SJCRH30 (cell line): ENCODE data around the gene HEMK1. TPM values are rescaled to one million over a fixed set of nuclear protein-coding genes. Genes with fewer than 3 reads are reported as not detected.

Experiments
- DNase-seq, 2 experiments: peaks; one replicate each; pipeline ENCODE4 v3.0.0-alpha.2; 2015 to 2020
- H3K27ac ChIP-seq: fragments of 250-450 bp; sonication (Bioruptor Pico); 2 replicates; pipeline ENCODE4 v1.5.1; 2020; ENCODE audit warnings: mild to moderate bottlenecking, moderate library complexity
- H3K27me3 ChIP-seq: fragments of 250-450 bp; sonication (Bioruptor Pico); 2 replicates; pipeline ENCODE4 v1.5.1; 2020; ENCODE audit warnings: mild to moderate bottlenecking, moderate library complexity
- H3K36me3 ChIP-seq: fragments of 250-450 bp; sonication (Bioruptor Pico); 2 replicates; pipeline ENCODE4 v1.5.1; 2020; ENCODE audit warnings: mild to moderate bottlenecking, moderate library complexity
- H3K4me1 ChIP-seq: fragments of 250-450 bp; sonication (Bioruptor Pico); 2 replicates; pipeline ENCODE4 v1.5.1; 2020; ENCODE audit warnings: mild to moderate bottlenecking, moderate library complexity
- H3K4me3 ChIP-seq: fragments of 250-450 bp; sonication (Bioruptor Pico); 2 replicates; pipeline ENCODE4 v1.5.1; 2020; ENCODE audit warnings: mild to moderate bottlenecking, moderate library complexity
- H3K9me3 ChIP-seq: fragments of 250-450 bp; sonication (Bioruptor Pico); replicated peaks from 2 replicates; pipeline ENCODE4 v1.5.1; 2020; ENCODE audit warnings: mild to moderate bottlenecking, moderate library complexity
- total RNA-seq: library from RNA; depleted of rRNA; stranded (reverse); fragments of >200 nt; shearing (Covaris generic); gene quantifications from 2 replicates; pipeline ENCODE4 v1.2.3, GENCODE V29; 2014

HEMK1 gene
- total RNA-seq, 1 experiment from 2014 or later, result 6.2 TPM

DNA sequence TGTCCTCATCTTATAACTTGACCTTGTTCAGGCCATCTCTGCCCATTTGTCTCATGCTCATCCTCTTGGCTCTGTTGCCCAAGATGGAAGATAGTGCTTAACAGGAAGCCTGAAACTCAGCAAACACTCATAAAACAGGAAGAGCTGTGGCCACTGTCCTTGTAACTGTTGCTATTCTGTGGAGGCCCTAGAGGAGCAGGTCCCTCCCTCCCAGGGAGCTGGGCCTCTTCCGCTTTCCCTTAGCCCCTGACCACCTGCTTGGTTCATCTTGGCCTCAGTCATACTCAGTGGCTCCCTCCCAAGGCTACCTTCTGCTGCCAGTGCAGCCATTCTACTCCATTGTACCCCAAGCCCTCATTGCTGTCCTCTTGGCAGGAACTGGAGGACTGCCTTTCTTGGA lies 51.1 kb downstream of the HEMK1 start:
- no peak overlapping the region for H3K4me3 ChIP-seq
- H3K27ac ChIP-seq, result no peak overlapping the region
- H3K27me3 ChIP-seq, result no peaks in the 10 kb centered on the region
- no peaks in the 10 kb centered on the region for H3K36me3 ChIP-seq
- no peaks in the 10 kb centered on the region for H3K9me3 ChIP-seq
- H3K4me1 ChIP-seq, result peaks cover 3% of the 10 kb centered on the region
- no peak for DNase-seq

DNA sequence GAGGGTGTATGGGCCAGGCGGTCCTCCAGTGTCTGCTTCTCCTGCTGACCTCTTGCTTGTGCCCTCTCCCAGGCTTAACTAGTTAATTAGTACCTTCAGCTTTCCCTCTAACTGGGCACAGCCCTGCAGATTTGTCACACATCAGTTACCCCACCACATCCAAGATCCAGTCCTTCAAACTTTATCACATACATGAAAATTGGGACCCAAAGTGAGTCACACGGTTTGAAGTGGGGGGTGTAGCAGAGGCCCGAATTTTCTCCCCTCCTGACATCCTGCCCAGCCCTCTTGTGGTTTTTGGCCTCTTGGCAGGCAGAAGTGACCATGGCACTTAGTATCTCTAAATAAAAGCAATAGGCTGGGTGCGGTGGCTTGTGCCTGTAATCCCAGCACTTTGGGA lies 51.5 kb downstream of the HEMK1 start:
- no peak for DNase-seq

DNA sequence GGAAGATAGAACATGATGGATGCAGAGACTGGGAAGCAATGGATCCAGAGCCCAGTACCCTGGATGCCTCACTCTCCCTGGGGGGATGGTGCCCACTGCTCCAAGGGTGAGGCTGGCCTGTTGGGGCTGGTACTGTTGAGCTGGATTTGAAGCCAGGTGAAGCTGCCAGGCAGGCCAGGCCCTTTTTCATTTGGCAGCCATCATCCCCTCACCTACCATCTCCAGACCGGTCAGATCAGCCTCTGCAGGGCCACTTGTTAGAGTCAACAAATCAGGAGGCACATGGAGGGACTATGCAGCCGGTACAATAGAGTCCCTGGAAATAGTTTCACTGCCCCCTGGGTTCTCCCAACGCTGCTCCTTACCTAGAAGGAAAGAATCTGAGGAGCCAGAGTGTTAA lies 53.6 kb downstream of the HEMK1 start:
- DNase-seq, result no peak
- Histone ChIP-seq H3K36me3 (no peaks in the 10 kb centered on the region), H3K27me3 (no peaks in the 10 kb centered on the region), H3K9me3 (no peaks in the 10 kb centered on the region), H3K4me1 (no peaks in the 10 kb centered on the region), H3K27ac (no peak overlapping the region), H3K4me3 (no peak overlapping the region)

More for the DNA sequence above, 51.5 kb downstream of the HEMK1 start:
- Histone ChIP-seq H3K9me3 (no peaks in the 10 kb centered on the region), H3K27ac (no peak overlapping the region), H3K36me3 (no peaks in the 10 kb centered on the region), H3K4me3 (no peak overlapping the region), H3K27me3 (no peaks in the 10 kb centered on the region), H3K4me1 (peaks cover 3% of the 10 kb centered on the region)

DNA sequence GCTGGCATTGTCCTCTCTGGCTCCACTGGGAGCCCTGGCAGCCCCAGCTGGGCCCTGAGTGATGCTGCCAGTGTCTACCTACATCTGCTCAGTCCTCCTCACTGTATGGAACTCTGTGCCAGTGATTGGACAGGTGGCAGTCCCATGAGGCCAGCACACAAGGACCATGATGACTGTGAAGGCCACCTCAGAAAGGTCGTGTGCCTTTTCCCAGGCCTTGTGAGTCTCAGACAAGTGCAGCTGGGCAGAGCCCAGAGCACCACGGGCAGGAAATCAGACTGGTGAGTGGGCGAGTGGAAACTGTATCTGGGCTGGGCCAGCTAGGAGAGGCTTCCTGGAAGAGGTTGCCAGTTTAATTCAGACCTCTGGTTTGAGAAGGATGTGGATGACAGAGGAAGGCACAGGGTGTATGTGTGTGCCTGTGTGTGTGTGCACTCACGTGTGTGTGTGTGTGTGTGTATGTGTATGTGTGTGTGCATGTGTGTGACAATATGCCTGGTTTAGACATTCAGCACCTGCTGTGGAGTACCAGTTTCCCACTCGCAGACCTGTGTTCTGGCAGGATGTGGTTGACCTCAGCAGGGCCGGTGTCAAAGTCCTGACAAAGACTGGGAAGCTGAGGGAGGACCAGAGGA lies 54.6 kb downstream of the HEMK1 start:
- Histone ChIP-seq H3K27ac (no peak overlapping the region), H3K9me3 (no peaks in the 10 kb centered on the region), H3K4me1 (no peaks in the 10 kb centered on the region), H3K4me3 (no peak overlapping the region), H3K36me3 (no peaks in the 10 kb centered on the region), H3K27me3 (no peaks in the 10 kb centered on the region)
- DNase-seq, result no peak

DNA sequence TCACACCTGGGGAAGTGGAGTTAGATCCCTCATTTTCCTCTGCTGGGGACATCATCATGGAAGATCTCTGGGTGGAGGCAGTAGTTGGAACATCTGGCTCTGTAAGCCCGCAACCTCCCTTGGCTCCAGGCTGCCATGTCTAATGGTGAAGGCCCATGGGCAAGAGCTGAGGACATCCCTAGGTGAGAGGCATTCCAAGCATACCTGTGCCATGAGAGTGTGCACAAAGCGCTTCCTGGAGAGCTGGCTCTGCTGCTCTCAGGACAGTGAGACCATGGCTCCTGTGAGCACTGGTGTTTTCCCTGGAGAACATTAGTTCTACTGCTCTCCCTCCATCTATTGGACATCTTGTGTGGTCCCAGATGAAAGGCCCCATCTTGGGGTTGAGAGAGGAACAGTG lies 55.3 kb downstream of the HEMK1 start:
- Histone ChIP-seq H3K9me3 (no peaks in the 10 kb centered on the region), H3K27me3 (no peaks in the 10 kb centered on the region), H3K4me1 (no peaks in the 10 kb centered on the region), H3K27ac (no peak overlapping the region), H3K36me3 (no peaks in the 10 kb centered on the region), H3K4me3 (no peak overlapping the region)
- DNase-seq, result no peak

DNA sequence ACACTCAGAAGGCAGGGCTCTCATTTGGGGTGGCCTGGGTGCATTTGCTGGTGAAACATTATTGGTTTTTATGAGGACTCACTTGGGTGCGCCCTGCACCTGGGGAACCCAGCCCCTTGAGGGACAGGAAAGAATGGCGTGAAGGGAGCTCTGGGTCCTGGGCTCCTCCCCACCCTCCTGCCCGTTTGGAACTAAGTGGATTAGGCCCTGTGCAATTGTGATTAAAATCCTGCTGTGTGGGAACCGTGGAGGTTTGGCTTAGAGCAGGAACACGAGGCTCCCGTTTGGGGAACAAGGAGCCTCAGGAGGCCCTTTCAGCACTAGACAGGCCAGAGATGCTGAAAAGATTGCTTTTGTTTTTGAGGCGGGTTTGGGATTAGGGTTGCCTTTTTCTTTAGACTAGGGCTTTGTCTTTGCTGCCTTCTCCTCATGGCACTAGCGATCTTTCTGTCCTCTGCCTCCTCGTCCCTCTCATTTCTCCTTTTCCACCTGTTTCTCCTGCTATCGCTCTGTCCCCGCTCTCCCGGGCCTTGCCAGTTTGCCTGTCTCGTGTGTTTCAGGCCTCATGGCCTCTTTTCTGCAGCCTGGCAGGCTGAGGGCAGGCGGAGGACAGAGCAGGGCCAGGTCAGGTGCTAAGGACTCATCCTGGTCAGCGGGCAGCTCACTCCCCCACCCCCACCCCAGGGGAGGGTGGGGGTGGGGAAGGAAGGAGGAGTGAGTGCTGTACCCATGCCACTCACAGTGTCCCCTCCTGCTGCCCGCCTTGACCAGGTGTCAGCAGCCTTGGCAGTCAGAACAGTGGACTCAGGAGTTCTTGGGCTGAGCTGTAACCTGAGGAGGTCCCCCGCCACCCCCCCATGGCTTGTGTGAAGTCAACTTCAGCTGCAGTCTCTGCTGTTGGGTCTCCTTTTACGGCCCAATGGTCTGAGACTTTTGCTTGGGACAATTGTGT lies 56.2 kb downstream of the HEMK1 start:
- Histone ChIP-seq H3K4me3 (no peak overlapping the region), H3K4me1 (peaks cover 6% of the 10 kb centered on the region; the same call in 1 of the 2 replicates), H3K9me3 (no peaks in the 10 kb centered on the region), H3K36me3 (no peaks in the 10 kb centered on the region), H3K27ac (no peak overlapping the region), H3K27me3 (no peaks in the 10 kb centered on the region)
- DNase-seq, result no peak

DNA sequence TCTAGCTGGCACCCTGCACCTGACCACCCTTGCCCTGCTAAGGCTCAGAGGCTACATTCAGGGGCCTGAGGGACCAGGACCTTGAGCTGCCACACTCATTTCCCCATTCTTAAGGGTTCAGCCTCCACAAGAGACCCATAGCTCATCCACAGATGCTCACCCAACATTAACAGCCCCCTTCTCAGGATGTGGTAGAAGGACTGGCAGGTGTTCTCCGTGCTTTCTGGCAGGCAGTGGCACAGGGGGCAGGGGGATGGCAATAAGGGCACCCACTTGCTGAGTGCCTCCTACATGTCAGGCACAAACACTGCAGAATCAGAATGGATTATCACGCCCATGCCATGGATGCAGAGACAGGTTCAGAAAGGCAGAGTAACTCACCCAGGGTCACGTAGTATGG lies 57.1 kb downstream of the HEMK1 start:
- H3K4me1 ChIP-seq, result peaks cover 13% of the 10 kb centered on the region; the same call in 1 of the 2 replicates
- H3K27ac ChIP-seq, result no peak overlapping the region
- no peaks in the 10 kb centered on the region for H3K36me3 ChIP-seq
- no peaks in the 10 kb centered on the region for H3K27me3 ChIP-seq
- H3K9me3 ChIP-seq, result no peaks in the 10 kb centered on the region
- H3K4me3 ChIP-seq, result no peak overlapping the region
- no peak for DNase-seq

DNA sequence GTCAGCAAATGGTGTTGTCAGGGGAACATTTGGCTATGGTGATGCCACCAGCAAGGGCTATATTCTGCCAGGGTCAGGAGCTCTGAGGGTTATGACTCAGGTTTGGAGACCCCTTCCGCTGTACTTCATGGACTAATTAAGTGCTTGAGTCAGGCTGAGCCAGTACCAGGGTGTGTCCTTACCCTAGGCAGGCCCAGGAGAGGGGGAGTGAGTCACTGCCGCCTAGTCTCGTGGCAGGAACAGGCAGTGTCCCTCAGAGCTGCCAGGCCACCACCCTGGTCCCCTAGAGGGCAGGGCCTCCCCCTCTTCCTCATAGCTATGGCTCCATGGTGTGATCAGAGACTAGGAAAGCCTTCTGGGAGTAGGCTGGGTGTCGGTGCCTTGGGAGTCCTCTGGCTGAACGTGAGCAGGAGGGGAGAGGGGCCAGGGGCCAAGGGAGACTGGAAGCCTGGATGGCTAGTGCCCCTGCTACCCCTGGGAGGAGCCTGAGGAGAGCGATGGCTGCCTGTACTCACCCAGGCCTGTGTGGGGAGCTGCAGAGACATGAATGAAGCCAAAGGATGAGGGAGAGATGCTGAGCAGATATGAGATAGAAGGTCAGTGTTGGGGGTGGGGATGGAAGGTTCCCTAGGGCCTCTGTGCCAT lies 58.2 kb downstream of the HEMK1 start:
- Histone ChIP-seq H3K4me3 (no peak overlapping the region), H3K27ac (no peak overlapping the region), H3K36me3 (no peaks in the 10 kb centered on the region), H3K4me1 (peaks cover 13% of the 10 kb centered on the region; the same call in 1 of the 2 replicates), H3K27me3 (no peaks in the 10 kb centered on the region), H3K9me3 (no peaks in the 10 kb centered on the region)
- peak; percentile 18 to 31 for DNase-seq

DNA sequence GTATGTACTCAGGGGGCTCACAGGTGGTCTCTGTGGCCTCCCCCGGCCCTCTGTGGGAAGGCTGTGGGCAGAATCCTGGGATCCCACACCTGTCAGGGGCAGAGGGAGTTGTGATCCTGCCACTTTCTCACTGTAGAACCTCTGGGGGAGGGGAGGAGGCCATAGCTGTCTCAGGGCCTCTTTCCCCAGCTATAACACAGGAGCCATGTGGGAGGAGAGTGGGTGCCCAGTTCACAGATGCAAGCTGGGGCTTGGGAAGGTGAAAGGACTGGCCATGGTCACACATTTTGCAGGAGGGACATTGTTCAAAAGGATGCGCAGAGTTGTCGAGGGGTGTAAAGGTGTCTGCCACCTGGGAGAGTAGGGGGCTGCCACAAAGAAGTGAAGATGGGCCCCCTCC lies 59.3 kb downstream of the HEMK1 start:
- peaks cover 13% of the 10 kb centered on the region; the same call in 1 of the 2 replicates for H3K4me1 ChIP-seq
- no peaks in the 10 kb centered on the region for H3K9me3 ChIP-seq
- no peak overlapping the region for H3K4me3 ChIP-seq
- no peaks in the 10 kb centered on the region for H3K27me3 ChIP-seq
- H3K27ac ChIP-seq, result no peak overlapping the region
- H3K36me3 ChIP-seq, result no peaks in the 10 kb centered on the region
- DNase-seq, result no peak

DNA sequence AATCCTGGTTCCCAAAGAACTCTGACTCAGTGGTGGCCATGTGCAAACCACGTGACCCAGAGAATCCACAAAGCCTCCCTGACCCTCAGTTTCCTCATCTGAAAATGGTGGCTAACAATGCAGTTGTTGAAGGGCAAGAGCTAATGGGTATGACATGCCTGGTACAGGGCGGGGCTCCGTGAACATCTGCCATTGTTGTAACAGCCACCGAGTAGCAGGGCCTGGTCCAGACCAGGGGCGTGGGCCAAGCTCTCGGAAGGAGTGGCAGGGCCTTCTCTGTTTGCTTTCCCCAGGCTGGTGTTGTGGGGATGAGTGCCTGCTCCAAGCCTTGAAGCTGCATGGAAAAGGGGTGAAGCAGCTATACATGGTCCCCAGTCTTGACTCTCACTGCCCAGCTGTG lies 61.1 kb downstream of the HEMK1 start:
- H3K4me3 ChIP-seq, result no peak overlapping the region
- DNase-seq, result no peak
- H3K4me1 ChIP-seq, result peaks cover 13% of the 10 kb centered on the region; the same call in 1 of the 2 replicates
- H3K27me3 ChIP-seq, result no peaks in the 10 kb centered on the region
- H3K36me3 ChIP-seq, result no peaks in the 10 kb centered on the region
- no peak overlapping the region for H3K27ac ChIP-seq
- H3K9me3 ChIP-seq, result no peaks in the 10 kb centered on the region

DNA sequence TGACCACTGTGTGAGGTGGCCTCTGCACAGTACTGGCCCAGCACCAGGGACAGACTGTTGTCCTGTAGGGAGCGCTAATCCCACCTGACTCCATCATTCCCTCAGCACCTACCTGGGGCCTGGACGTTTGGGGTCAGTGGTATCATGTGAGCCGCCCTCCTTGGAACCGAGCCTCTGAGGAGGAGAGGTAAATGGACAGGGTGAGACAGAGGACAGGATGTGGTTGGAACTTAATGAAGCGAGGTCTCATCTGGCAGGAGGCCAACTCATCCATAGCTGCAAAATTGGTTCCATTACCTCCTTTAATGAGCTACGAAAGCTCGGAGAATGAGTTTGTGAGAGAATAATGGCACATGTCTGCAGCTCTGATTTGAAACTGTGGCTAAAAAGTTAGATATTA lies 61.6 kb downstream of the HEMK1 start:
- H3K4me3 ChIP-seq, result no peak overlapping the region
- no peaks in the 10 kb centered on the region for H3K9me3 ChIP-seq
- H3K4me1 ChIP-seq, result peaks cover 13% of the 10 kb centered on the region; the same call in 1 of the 2 replicates
- no peaks in the 10 kb centered on the region for H3K27me3 ChIP-seq
- peak; percentile 27 to 70 for DNase-seq
- H3K27ac ChIP-seq, result no peak overlapping the region
- H3K36me3 ChIP-seq, result no peaks in the 10 kb centered on the region

DNA sequence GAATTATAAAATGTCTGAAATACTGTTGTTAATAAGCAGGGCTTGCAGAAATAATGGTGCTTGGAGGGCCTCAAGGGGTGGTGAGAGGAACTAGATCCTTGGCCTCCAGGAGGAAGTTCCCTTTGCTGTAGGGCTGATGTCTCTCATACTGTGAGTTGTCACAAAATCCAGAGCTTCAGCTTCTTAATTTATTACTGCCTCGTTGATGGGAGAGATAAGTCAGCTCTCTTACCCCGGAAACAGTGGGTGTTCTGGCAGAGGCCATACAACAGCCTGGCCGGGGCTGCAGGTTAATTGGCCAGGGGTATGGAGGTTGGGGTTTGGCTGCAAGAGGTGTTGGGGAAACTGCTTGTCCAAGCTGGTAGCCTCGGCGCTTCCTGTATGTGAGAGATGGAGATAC lies 63.1 kb downstream of the HEMK1 start:
- Histone ChIP-seq H3K36me3 (no peaks in the 10 kb centered on the region), H3K9me3 (no peaks in the 10 kb centered on the region), H3K27ac (no peak overlapping the region), H3K4me1 (peaks cover 13% of the 10 kb centered on the region; the same call in 1 of the 2 replicates), H3K27me3 (no peaks in the 10 kb centered on the region), H3K4me3 (no peak overlapping the region)
- DNase-seq, result no peak

DNA sequence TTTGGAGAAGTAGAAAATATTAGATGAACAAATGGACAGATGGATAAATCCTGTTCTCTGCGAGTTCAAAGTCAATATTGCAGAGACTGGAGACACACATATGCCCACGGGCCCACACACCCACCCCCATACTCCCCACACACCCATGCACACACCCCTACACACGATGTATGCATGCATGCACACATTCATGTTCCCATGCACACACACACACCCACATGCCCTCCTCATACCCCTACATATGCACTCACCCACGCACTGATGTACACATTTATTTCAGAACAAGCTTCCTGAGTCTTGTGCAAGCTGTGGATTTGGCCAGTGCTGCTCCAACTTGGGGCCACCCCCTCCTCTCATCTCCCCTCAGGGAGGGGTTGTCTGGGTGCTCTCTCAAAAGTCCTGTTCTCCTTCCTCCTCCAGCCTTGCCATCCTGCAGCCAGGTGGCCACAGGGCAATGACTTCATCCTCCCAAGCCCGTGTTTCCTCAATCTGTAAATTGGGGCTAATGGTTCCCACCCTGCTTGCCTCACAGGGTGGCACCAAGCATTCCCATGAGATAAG lies 64.0 kb downstream of the HEMK1 start:
- no peak overlapping the region for H3K27ac ChIP-seq
- peaks cover 13% of the 10 kb centered on the region; the same call in 1 of the 2 replicates for H3K4me1 ChIP-seq
- DNase-seq, result no peak
- no peak overlapping the region for H3K4me3 ChIP-seq
- no peaks in the 10 kb centered on the region for H3K36me3 ChIP-seq
- H3K9me3 ChIP-seq, result no peaks in the 10 kb centered on the region
- H3K27me3 ChIP-seq, result no peaks in the 10 kb centered on the region

DNA sequence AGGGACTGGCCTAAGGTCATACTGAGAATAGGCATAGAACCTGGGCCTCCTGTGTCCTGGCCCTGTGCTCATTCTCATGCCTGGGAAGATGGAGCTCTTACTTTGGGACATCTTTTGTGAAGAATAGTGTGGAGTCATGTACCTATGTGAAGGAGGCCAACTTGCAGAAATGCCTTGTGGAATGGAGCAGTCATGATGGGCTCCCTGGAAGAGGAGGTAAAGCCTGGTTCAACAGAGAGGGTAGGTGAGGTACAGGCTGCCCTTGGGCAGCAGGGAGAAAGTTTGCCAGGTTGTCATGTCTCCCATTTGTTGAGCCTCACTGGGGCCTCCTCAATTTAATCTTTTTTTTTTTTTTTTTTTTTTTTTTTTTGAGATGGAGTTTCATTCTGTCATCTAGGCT lies 65.7 kb downstream of the HEMK1 start:
- Histone ChIP-seq H3K4me1 (peaks cover 12% of the 10 kb centered on the region; the same call in 1 of the 2 replicates), H3K27ac (no peak overlapping the region), H3K27me3 (no peaks in the 10 kb centered on the region), H3K36me3 (no peaks in the 10 kb centered on the region), H3K4me3 (no peak overlapping the region), H3K9me3 (no peaks in the 10 kb centered on the region)
- DNase-seq, result no peak

DNA sequence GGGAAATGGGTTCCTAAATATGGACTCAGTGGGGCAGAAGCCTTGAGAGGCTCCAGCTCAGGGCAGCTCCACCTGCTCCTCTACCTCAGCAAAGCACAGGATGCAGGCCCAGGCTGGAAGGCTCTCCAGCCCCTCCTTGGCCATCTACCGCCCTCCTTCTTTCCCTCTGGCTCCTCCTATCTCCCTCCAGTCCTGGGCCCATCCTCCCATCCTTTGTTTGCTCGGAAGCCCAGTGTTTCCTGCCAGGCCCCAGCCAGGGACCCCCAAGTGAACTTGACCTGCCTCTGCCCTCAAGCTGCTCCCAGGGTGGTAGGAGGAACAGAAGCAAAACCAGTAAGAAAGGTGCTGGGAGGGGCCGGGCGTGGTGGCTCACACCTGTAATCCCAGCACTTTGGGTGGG lies 67.7 kb downstream of the HEMK1 start:
- no peak for DNase-seq
- Histone ChIP-seq H3K36me3 (no peaks in the 10 kb centered on the region), H3K9me3 (no peaks in the 10 kb centered on the region), H3K27ac (no peak overlapping the region), H3K4me3 (no peak overlapping the region), H3K27me3 (no peaks in the 10 kb centered on the region), H3K4me1 (no peaks in the 10 kb centered on the region; the same call in 1 of the 2 replicates)
